Left kidney (tissue), 2 donors: ENCODE data around the gene EXOSC10. TPM values are rescaled to one million over a fixed set of nuclear protein-coding genes. Genes with fewer than 3 reads are reported as not detected.
"Not testable (repeated sequence)": the region's sequence is repeated elsewhere in the genome, so short reads cannot be mapped to it uniquely, and the experiment has no call there.

Experiments
- DNase-seq: peaks from one replicate; pipeline ENCODE4 v3.0.0-alpha.2; 2013
- polyA plus RNA-seq: library from polyadenylated mRNA; unstranded; fragments of 120-200 nt; gene quantifications from one replicate; pipeline ENCODE4 v1.2.1, GENCODE V29; 2013; ENCODE audit not compliant: insufficient read length

Gene EXOSC10
- polyA plus RNA-seq, 1 donor, result 114 TPM

- no peak for DNase-seq
These were observed 37.9 kb downstream of the EXOSC10 start for GRCh38 chr1:11061652-11062365.

DNA sequence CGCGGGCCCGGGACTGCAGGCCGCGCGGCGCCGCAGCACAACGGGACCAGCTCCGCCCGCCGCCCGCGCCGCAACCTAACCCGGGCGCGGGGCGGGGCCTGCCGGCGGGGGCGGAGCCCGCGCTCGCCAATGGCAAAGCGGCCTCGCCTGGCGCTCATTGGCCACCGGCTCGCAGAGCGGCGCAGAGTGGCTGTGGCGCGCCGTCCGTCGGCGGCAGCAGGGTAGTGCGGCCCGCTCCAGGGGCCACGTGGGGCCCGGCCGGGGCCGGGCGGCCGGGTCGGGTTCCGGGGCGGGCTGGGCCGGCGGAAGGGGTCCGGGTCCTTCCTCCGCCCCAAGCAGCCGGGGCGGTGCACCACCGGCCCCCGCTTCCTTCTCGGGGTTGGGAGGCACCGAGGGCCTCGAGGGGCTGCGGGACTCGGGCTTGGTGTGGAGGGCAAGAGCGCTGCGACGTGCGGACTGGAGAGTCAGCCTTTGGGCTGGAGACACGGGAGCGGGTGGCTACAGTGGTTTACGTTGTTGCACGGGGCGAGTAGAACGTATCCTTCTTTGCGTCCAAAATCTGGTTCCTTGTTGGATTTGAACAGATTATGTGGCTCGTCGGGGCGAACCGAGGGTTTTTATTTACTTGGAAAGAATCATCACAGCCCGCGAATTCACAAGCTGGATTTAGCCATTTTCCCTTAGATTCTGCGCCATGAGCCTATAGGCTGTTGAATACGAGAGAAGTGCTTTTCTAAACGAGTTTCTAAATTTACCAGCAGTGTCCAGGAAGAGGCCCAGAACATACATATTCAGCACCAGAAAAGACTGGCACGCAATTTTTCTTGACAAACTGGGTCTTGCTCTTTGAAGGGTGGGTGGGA is 39.5 kb downstream of the EXOSC10 start, which contains the start of gene SRM:
Gene SRM (minus strand): TSS at position 51 of the 863 bp plus-strand sequence. CDS start 75 bp downstream, outside the sequence.
- DNase-seq, result peak; percentile 89

DNA sequence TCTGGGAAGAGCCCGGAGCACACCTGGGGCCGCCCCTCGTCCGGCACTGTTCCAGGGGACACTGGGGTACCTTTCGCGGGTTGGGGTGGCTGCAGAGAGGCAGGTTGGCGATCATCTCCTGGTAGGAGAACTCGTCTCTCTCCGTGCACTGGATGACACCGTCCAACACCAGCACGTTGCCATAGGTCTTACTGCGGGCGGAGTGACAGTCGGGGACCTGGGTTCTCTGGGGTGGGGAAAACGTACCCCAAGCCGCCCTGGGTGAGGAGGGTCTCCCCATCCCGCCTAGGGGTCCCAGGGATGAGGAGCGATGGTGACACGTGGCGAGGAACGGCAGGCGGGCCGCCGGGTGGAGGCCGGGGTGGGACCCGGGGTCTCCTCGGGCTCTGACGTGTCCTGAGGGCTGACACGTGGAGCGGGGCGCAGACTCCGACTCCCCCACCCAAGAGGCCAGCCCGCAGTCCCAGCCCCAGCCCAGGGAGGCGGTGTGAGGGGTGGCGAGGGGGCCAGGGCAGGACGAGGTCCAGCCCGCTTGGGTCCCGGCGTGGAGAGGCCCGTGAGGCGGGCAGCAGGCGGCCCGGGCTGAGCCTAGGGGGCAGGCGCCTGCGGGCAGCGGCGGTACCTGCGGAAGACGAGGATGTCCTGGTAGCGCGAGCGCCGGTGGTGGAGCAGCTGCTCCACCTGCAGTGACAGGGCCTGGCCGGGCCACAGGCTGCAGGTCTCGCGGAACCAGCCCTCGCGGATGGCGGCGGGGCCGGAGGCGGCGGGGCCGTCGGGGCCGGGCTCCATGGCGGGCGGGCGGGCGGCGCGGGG is 40.3 kb downstream of the EXOSC10 start:
- DNase-seq, result no peak

DNA sequence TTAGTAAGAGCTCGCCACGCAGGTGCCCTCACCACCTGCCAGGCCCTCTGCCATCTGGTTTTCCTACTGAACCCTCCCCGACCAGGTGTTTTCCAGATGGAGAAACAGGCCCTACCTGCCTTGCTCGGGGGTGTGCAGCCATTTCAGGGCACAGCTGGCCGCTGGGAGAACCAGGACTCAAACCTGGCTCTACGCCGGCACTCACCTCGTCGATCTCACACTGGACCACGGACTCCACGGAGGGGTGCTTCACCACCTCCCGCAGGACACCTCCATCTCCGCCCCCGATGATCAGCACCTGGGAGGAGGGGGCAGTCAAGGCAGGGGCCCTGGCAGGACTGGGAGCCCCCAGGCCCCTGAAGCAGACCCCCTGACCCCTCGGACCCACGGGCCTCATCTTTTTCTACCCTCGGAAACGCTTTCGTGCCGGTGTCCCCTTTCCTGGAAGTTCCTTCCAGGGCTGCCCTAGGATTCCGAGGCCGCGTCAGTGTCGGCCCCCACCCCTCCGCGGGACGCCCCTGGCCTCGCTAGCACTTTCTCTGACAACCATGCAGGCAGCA is 41.0 kb downstream of the EXOSC10 start:
- no peak for DNase-seq

- no peak for DNase-seq
These were observed 41.6 kb downstream of the EXOSC10 start for GRCh38 chr1:11058026-11058425.

GRCh38 chr1:11057477-11057876 is 42.2 kb downstream of the EXOSC10 start:
- DNase-seq, result no peak

GRCh38 chr1:11056504-11056903 is 43.2 kb downstream of the EXOSC10 start:
- DNase-seq, result no peak

GRCh38 chr1:11055676-11056075 is 44.0 kb downstream of the EXOSC10 start:
- DNase-seq, result no peak

- DNase-seq, result no peak
These were observed 45.0 kb downstream of the EXOSC10 start for GRCh38 chr1:11054666-11055065.

DNA sequence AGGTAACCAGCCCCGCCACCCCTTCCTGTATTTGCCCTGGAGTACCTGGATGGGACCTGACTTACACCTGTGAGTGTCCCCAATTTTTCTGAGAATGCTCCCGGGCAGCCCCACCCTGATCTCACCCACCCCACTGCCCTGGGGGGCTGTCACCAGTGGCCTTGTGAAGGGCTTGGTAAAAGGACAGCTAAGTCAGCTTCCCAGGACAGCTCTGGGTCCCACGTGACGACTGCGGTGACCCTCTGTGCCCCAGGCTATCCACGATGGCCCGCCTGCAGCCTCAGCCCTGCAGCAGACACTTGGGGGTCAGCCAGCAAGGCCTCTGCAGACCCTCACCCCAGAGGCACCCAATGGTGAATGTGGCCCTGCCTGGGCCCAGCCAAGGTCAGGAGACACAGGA is 45.5 kb downstream of the EXOSC10 start:
- no peak for DNase-seq

- no peak for DNase-seq
These were observed 45.9 kb downstream of the EXOSC10 start for GRCh38 chr1:11053758-11054137.

DNA sequence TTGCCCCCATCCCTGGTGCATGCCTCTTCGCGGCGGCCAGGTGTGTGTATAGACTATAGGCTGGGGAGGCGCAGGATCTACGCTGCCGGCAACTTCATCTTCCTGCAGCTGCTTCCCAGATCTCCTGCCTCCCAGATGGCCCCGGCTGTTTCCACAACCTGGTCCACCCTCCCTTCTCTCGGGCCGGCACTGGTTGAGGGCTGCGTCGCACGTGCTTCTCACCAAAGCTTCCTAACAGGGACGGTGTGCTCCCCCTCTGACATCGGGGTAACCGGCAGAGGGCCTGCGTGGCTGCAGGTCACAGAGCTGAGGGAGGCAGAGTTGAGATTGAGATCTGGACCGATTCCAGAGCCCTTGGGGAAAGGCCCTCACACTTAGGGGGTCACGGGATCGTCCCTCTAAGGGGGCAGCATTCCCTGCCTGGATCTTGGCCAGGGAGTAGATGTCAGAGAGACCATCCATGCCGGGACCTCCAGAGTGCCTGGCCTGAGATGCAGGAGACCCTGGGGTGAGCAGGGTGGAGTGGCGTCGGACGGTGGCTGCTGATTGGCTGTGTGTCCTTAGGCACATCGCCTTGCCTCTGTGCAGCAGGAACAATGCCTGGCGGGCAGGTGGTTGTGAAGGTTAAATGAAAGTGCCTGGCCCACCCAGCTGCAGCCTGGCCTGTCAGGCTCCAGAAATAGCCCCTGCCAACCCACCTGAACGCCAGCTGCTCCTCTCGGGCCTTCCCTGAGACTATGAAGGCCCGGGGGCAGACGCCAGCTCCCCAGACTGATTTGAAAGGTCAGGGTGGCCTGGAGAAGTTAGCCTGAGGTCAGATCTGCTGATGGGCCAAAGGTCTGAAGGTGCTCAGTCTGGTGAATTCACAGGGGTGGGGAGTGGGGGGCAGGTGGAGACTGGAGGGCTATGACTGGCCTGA is 46.6 kb downstream of the EXOSC10 start:
- no peak for DNase-seq

DNA sequence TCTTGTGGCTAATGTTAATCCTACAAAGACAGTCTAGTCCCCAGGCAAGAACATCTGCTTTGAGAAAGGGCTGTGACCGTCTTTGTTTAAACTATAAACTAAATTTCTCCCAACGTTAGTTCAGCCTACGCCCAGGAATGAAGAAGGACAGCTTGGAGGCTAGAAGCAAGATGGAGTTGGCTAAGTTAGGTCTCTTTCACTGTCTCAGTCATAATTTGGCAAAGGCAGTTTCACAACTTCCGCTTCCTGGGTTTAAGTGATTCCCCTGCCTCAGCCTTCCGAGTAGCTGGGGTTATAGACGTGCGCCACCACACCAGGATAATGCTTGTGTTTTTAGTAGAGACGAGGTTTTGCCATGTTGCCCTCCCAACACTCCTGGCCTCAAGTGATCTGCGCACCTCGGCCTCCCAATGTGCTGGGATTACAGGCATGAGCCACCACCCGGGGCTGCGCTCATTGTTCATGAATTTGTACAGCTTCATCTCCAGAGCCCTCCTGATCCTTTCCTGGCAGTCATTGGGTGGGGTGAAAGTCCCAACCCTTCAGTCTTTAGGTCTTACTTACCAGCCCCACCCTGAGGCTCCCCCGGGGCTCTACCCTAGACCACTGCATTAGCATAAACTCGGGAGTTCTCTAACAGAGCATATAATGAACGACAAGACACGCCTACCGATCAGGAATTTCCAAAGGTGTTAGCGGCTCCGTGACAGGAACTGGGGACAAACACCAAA is 47.7 kb downstream of the EXOSC10 start:
- DNase-seq, result no peak

DNA sequence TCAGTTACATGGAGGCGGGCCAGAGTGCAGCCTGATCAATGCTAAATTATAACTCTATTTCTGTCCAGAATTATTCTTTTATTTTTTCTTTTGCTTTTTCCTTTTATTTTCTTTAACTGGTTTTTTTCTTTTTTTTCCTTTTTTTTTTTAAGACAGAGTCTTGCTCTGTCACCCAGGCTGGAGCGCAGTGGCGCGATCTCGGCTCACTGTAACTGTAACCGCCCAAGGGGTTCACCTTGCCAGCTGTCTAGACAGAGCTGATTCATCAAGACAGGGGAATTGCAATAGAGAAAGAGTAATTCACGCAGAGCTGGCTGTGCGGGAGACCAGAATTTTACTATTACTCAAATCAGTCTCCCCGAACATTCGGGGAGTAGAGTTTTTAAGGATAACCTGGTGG is 48.5 kb downstream of the EXOSC10 start:
- DNase-seq, result not testable (repeated sequence)

DNA sequence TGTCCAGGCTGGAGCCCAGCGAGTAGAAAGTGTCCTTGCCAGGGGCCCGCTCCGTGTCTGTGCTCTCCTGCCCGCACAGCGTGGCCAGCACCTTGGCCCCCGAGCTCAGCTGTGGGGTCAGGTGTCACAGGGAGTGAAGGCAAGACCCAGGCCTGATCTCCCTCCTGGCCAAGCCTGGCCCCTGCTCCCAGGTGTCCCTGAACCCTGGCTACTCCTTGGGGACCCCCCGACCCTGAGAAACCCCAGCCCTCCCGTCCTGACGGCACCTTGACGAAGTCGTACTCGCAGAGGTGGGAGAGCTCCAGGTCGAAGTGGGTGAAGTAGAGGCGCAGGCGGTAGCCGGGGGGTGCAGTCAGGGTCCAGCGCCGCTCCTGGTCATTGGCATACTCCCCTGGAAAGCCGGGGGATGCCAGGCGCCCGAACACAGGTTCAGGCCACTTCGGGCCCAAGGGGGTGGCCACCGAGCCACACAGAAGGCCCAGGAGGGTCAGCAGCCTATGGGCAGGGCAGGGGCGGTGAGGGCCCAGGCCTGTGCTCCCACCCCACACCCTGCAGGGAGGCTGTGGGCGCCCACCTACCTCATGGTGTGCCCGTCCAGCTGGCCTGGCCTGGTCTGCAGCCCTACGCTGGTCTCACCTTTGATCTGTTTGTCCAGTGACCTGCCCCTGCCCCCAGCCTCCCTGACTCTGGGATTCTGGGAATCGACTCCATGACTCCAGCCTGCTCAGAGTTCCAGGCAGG is 52.9 kb downstream of the EXOSC10 start, which contains the start of gene MASP2:
Gene MASP2 (minus strand): TSS at position 615 of the 741 bp plus-strand sequence. CDS start 32 bp downstream, at position 583.
- no peak for DNase-seq

- no peak for DNase-seq
These were observed 53.5 kb downstream of the EXOSC10 start for GRCh38 chr1:11046270-11046566.

GRCh38 chr1:11045428-11046269 is 54.0 kb downstream of the EXOSC10 start:
- peak; percentile 41 for DNase-seq

DNA sequence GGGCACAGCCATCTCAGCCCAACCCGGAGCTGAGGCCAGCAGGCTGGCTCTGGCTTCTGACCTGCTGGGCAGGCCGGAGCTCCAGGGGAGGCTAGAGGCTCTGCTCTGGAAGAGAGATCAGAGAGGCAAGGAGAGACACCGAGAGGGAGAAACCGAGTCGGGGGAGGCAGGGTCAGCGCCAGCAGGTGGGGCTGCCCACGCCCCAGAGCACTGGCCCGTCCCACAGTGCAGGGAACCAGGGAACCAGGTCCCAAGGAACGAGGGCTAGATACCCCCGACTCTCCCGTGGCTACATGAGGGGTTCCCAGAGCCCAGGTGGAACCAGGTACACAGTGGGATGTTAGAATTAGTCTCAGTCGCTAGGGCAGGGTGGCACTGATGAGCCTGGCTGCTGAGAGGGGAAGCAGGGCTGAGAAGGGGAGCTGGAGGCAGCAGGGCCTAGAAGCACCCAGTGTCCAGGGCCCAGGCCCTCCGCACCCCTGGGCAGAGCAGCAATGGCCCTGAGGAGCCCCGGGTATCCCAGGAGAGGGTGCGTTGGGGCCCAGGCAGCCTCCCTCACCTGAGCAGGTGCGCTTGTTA is 54.7 kb downstream of the EXOSC10 start:
- DNase-seq, result no peak
